NCI-H1436 (cell line): ENCODE results near the gene SDC4.

Experiments
- DNase-seq: peaks from one replicate; lab custom pipeline; 2025; lab: John Stamatoyannopoulos, UW

Gene SDC4

GRCh38 chr20:45318948-45319347 lies 29.3 kb downstream of the SDC4 start:
- DNase-seq, result no peak

GRCh38 chr20:45318386-45318939 lies 29.8 kb downstream of the SDC4 start:
- DNase-seq, result no peak

- no peak for DNase-seq
Observed at GRCh38 chr20:45317826-45318225, 30.4 kb downstream of the SDC4 start.

- DNase-seq, result no peak
Observed at GRCh38 chr20:45316150-45317080, 31.8 kb downstream of the SDC4 start.

GRCh38 chr20:45315672-45316071 lies 32.6 kb downstream of the SDC4 start:
- DNase-seq, result no peak

- no peak for DNase-seq
Observed at GRCh38 chr20:45313943-45314342, 34.3 kb downstream of the SDC4 start.

GRCh38 chr20:45313065-45313695 lies 35.0 kb downstream of the SDC4 start:
- DNase-seq, result no peak

GRCh38 chr20:45312241-45312640 lies 36.0 kb downstream of the SDC4 start:
- no peak for DNase-seq

GRCh38 chr20:45311589-45312211 lies 36.5 kb downstream of the SDC4 start:
- peak; percentile 46 for DNase-seq

- no peak for DNase-seq
Observed at GRCh38 chr20:45309075-45309474, 39.1 kb downstream of the SDC4 start.

GRCh38 chr20:45308117-45308778 lies 40.0 kb downstream of the SDC4 start, which contains the start of gene MATN4:
Gene MATN4, minus strand, starts transcription at chr20:45308299. Its CDS starts 2,717 bp downstream, at chr20:45305582.
- peak; percentile 8 for DNase-seq

- DNase-seq, result no peak
Observed at GRCh38 chr20:45307076-45307640, 41.1 kb downstream of the SDC4 start.

GRCh38 chr20:45306431-45306982 lies 41.7 kb downstream of the SDC4 start, which contains the start of gene RBPJL:
Gene RBPJL, plus strand, starts transcription at chr20:45306840. Its CDS starts 83 bp downstream, at chr20:45306923.
- no peak for DNase-seq

- DNase-seq, result no peak
Observed at GRCh38 chr20:45305262-45305661, 43.0 kb downstream of the SDC4 start.

- DNase-seq, result no peak
Observed at GRCh38 chr20:45304464-45304999, 43.7 kb downstream of the SDC4 start.

- DNase-seq, result no peak
Observed at GRCh38 chr20:45303586-45304463, 44.4 kb downstream of the SDC4 start.

- DNase-seq, result no peak
Observed at GRCh38 chr20:45301824-45302271, 46.4 kb downstream of the SDC4 start.

GRCh38 chr20:45300961-45301360 lies 47.3 kb downstream of the SDC4 start:
- no peak for DNase-seq

GRCh38 chr20:45299786-45300185 lies 48.4 kb downstream of the SDC4 start:
- no peak for DNase-seq
